Daoy (cell line): Measurements from ENCODE around the gene CSNK1A1. TPM values are rescaled to one million over a fixed set of nuclear protein-coding genes. Genes with fewer than 3 reads are reported as not detected.
"Not testable (repeated sequence)": the region's sequence is repeated elsewhere in the genome, so short reads cannot be mapped to it uniquely, and the experiment has no call there.

Source experiments
- DNase-seq: peaks from one replicate; pipeline ENCODE4 v3.0.0-alpha.2; 2015; ENCODE audit warnings: low read depth
- total RNA-seq: library from RNA; depleted of rRNA; stranded (reverse); fragments of >200 nt; shearing (Covaris generic); gene quantifications from 2 replicates; pipeline ENCODE4 v1.2.3, GENCODE V29; 2014

Gene CSNK1A1
- total RNA-seq, 1 experiment from 2014 or later: 298 TPM

DNA sequence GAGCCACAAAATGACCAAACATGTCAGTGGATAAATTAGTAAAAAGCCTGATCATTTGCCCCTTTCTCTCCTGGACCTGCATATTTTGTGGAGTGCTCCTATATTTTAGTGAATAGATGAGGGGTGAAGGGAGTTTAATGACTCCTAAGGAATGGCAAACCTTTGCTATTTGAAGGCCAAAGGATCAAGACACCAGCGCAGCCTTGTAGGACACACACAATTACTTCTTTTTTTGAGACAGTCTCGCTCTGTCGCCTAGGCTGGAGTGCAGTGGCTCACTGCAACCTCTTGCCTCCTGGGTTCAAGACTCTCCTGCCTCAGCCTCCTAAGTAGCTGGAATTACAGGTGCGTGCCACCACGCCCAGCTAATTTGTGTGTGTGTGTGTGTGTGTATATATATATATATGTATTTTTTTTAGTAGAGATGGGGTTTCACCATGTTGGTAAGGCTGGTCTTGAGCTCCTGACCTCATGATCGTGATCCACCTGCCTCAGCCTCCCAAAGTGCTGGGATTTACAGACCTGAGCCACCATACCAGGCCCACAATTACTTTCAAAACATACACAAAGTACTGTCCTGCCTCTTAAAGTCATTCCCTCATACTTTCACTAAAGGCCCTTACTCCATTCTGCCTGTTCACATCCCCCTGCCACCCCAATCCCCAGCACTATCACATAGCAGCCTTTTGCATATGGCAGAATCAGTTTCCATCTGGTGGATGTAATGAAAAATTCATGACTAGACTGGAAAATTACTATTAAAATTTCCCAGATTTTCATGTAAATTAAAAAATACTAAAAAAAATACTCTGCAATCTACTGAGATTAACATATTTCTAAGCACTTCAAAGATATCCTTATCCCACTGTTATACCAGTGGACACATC is 60.4 kb downstream of the CSNK1A1 start:
- no peak for DNase-seq

DNA sequence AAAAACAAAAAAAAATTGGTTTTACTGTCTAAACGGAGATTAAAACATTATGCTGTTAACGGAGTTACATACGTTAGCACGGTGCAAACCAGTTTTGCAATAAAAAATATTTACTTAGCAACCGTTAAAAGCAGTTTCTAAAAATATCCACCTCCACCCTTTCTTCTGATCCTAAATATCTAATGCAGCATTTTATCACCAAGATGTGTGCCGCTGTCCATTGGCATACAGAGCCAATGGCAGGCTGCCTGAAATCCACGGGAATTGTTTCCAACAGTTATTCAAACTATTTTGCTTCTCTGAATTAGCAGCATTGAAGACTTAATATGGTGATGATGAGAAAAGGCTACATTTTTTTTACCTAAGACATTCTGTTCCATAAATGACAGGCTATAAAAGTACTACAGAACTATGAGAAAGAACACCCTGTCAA is 61.6 kb downstream of the CSNK1A1 start:
- no peak for DNase-seq

- peak; percentile 71 for DNase-seq
Observed at GRCh38 chr5:149488645-149489306, 62.5 kb downstream of the CSNK1A1 start.

- DNase-seq: no peak
Observed at GRCh38 chr5:149487672-149488071, 63.6 kb downstream of the CSNK1A1 start.

- peak; percentile 24 for DNase-seq
Observed at GRCh38 chr5:149486726-149487635, 64.3 kb downstream of the CSNK1A1 start.

DNA sequence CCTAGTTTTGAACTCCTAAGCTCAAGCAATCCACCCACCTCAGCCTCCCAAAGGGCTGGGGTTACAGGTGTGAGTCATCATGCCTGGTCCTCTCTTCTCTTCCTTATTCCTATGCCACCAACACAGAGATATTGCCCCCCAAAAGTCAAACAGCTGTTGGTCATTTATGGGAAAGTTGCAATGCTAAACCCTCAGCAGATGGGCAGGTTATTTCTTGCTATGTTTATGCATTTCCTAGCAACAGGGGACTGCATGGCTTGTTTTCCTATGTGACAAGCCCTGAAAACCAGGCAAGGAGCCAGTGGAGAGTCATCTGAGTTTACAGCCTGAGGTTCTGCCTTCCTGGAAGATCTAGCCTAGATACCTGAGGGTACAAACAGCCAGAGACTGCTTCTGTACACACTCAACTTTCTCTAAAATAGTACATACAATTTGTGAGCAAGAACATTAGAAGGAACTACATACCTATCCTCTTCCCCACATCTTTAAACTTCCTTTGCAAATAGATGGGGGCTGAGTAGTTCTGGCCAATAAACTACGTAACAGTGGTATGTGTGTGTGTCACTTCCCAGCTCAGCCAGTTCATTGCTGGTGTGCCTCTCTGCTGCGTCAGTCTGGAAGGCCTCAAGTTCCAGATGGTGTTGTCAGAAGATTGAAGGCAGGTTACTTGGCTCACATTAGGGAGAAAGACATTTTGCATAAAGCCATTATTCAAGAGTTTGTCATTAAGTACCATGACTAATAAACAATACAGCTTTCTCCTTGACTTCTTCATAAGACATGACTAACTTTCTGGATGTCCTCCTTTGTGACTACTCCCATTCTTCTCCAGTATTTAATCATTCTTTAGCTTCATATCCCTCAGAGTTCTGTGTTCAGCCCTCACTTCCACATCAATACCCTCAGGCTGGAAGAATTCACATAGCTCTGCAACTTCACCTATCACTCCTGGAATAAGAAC is 65.3 kb downstream of the CSNK1A1 start:
- DNase-seq: peak; percentile 95

- DNase-seq: no peak
Observed at GRCh38 chr5:149481485-149481884, 69.8 kb downstream of the CSNK1A1 start.

GRCh38 chr5:149478761-149479160 is 72.5 kb downstream of the CSNK1A1 start:
- DNase-seq: no peak

GRCh38 chr5:149475777-149476176 is 75.5 kb downstream of the CSNK1A1 start:
- DNase-seq: no peak

- DNase-seq: no peak
Observed at GRCh38 chr5:149474198-149474597, 77.0 kb downstream of the CSNK1A1 start.

GRCh38 chr5:149473441-149473840 is 77.8 kb downstream of the CSNK1A1 start:
- no peak for DNase-seq

GRCh38 chr5:149472399-149472798 is 78.8 kb downstream of the CSNK1A1 start:
- no peak for DNase-seq

DNA sequence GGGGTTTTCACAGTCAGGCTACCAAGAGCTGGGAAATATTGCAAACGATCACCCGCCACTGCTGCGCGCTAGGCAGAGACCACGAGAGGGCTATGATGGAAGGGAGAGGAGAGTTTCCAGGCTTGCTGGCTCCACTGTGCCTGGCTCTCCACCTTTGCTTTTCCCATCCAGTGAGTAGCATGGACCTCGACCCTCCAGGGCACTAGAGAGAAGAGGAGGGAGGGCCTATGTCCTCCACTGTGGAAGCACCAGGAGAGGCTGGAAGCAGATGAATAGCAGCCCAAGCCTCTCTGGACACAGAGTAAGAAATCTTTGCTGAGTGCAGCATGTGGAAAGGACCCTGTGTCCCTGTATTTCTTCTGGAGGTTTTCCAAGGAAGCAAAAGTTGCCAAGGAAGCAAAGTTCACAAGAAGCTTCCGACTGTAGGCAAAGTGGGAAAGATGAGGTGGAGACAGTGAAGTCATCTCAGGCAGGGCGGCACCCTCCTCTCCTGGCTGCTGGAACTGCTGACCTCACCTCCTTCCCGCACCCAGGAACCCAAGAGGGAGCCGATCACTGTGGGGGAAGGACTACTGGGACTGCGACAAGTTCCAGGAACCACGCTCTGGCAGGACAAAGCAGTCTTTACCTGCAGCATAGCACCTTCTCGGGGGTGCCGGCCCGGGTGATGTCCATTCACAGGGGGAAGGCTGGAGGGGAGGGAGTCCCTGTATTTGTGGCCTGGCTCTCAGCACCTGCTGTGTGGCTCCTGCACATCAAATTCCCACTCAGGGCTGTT is 79.6 kb downstream of the CSNK1A1 start:
- DNase-seq: peak; percentile 62

GRCh38 chr5:149470942-149471341 is 80.3 kb downstream of the CSNK1A1 start:
- DNase-seq: no peak

DNA sequence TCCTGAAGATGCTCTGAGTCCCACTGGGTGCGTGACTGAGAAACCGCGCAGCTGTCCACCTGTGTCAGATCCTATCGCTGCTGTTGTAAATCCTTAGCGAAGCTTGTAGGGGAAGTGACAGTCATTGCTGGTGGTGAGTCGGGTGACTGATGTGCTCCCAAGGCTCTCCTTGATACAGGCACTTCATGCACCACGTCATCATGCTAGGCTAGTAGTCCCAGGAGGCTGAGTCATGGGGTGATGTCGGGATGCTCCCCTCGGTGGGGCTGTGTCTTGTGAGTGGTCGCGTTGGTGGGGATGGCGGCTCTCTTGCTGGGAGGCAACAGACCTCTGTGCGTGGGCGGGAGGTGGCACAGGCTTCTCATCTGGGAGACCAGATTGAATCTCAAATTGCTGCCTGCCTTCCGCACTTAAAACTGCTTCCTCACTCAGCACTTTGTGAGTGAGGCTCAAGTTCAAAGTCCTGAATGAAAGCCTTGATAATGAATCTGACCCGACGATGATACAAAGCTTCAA is 84.7 kb downstream of the CSNK1A1 start:
- DNase-seq: peak; percentile 90

GRCh38 chr5:149464796-149465489 is 86.3 kb downstream of the CSNK1A1 start:
- no peak for DNase-seq

- not testable (repeated sequence) for DNase-seq
Observed at GRCh38 chr5:149461907-149462306, 89.3 kb downstream of the CSNK1A1 start.

GRCh38 chr5:149459891-149460290 is 91.3 kb downstream of the CSNK1A1 start:
- no peak for DNase-seq

- no peak for DNase-seq
Observed at GRCh38 chr5:149457393-149457763, 93.9 kb downstream of the CSNK1A1 start.
